GM21529 (cell line): ENCODE results near the gene ZNF683.
"Not testable (repeated sequence)": the region's sequence is repeated elsewhere in the genome, so short reads cannot be mapped to it uniquely, and the experiment has no call there.

Experiments used
- ATAC-seq: cut with Tn5 transposase; IDR thresholded peaks from one replicate; pipeline ENCODE4 v1.9.1; 2021; ENCODE audit not compliant: unreplicated experiment

ZNF683 gene

DNA sequence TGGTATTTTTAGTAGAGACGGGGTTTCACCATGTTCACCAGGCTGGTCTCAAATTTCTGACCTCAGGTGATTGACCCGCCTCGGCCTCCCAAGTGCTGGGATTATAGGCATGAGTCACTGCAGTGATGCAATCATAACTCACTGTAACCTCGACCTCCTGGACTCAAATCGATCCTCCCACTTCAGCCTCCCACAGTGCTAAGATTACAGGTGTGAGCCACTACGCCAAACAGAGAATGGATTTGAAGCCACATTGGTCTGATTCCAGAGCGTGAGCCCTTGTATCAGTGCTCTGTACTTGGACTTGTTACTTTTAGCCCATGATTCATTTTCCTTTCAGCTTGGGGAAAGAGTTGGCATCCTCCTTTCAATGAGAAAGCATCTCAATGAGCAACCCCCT, 14.9 kb upstream of the ZNF683 start:
- no peak for ATAC-seq

DNA sequence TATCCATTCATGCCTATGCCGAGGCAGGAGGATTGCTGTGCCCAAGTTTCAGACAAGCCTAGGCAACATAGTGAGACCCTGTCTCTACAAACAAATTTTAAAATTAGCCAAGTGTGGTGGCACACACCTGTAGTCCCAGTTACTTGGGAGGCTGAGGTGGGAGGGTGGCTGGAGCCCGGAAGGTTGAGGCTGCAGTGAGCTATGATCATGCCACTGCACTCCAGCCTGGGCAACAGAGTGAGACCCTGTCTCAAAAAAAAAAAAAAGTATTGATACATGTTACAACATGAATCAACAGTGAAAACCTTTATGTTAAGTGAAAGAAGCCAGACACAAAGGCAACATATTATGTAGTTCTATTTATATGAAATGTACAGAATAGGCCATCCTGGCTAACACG, 12.5 kb upstream of the ZNF683 start:
- not testable (repeated sequence) for ATAC-seq

DNA sequence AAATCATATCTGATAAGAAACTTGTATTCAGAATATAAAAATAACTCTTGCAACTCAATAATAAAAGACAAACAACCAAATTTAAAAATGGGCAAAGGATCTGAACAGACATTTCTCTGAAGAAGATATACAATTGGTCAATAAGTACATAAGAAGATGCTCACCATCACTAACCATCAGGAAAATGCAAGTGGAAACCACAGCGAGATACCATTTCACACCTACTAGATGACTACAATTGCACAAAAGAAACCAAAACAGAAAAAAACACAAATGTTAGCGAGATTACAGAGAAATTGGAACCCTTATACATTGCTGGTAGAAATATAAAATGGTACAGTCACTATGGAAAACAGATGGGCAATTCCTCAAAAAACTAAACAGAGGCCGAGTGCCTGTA, 11.5 kb upstream of the ZNF683 start:
- no peak for ATAC-seq

DNA sequence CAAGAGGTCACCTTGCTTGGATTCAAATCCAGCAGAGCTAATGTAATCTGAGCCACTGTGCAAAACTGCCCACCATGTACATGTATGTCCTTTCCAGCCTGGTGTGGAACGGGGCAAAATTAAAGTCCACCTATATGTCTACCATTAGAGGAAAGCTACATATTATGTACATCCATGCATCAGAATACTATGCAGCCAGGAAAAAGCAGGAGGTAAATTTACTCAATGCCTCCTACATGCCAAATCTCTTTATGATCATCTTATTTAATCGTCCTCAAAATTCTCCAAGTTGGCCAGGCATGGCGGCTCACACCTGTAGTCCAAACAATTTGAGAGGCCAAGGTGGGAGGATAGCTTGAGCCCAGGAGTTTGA, 6.3 kb upstream of the ZNF683 start:
- no peak for ATAC-seq

DNA sequence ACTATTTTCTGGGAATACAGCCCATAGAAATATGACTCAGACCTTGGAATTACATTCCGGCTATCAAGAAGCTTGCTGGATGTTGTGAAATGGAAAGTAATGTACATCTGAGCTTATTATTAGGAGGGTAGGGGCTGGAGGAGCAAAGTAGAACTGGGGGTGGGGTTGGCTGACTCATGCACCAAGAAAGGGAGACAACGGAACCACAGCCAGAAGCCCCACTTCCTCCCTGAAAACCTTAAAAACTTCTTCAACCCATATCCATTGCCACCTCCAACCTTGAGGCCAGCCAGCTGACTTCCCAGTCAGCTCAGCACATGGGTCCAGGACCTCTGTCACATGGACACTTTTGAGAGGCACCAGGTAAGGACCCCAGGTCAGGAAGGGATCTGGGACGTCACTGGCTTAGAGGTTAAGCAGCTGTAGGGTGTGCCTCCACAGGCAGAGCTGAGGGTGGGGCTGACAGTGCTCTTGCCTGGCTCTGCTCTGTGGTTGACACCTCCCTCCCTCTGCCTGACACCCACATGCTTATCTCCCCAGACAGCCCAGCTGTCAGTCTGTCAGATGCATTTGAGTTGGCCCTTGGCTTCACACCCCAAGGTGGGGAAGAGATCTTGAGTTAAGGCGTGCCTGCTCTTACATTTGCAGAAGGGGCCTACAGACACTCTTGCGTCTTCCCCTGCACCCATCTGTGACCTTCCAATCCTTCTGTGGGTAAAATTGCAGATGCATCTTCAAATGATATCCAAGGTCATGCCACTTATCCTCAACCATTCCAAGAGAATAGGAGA, 5.7 kb upstream of the ZNF683 start:
- ATAC-seq: peak; percentile 45

DNA sequence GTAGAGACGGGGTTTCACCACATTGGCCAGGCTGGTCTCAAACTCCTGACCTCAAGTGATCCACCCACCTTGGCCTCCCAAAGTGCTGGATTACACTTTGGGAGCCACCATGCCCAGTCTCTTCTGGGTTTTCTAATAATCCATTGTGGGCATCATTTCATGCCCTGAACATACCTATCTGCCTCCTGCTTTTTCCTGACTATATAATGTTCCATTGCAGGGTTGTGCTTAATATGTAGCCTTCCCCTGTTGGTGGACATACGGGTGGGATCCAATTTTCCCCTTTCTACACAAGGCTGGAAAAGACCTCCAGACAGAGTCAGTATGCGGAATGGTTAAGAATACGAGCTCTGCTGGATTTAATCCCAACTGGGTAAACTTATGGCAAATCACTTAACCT, 3.5 kb upstream of the ZNF683 start:
- no peak for ATAC-seq

DNA sequence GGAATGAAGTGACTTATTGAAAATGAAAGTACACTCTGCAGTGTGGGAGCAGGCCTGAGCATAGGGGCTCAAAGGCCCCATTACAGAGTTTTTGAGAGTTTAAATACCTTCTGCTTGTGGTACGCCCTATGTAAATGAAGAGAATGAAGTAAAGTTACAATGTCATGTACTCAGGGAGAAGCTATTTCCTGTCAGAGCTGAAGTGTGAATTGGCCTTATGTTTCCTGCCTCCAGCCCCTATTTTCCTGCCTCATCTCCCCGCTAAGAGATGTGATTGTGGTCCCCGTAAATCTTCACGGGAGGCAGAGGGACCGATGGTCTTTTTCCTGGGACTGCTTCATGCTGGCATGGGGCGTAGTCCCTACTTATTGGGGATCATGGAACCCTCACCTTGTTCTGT, 2.5 kb upstream of the ZNF683 start:
- ATAC-seq: no peak

DNA sequence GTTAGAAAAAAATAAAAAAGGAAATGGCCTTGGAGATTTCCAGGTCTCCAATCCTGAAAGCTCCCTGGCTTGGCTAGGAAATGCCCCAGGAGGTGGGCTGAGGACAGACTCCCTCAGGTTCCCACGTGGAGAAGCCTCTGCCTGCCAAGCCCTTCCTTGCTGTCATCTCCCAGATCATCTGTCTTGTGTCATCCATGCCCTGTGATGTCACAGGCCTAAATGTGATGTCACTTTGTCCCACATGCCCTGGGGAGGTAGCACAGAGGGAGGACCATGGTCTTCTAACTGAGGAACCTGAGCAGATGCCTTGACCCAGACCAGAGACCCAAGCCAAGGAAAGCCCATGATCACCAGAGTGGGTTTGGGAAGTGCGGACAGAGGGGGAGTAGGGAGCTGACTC, 1.8 kb upstream of the ZNF683 start:
- ATAC-seq: not testable (repeated sequence)

DNA sequence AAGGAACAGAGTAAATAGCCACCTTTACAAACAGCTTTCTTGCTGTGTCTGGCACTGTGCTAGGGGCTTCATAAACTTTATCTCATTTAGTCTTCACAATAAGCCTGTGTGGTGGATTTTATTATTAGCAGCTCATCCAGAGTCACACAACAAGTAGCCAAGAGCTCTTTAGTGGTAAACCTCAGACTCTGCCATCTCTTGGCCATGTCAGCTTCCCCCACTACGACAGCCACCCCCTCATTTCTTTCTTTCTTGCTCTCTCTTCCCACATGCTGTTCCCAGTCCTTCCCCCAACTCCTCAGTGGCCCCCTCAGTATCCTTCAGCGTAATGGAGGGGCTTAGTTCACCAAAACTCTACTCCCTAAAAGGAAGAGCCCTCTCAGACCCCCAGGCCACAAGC, 1.2 kb upstream of the ZNF683 start:
- ATAC-seq: no peak

DNA sequence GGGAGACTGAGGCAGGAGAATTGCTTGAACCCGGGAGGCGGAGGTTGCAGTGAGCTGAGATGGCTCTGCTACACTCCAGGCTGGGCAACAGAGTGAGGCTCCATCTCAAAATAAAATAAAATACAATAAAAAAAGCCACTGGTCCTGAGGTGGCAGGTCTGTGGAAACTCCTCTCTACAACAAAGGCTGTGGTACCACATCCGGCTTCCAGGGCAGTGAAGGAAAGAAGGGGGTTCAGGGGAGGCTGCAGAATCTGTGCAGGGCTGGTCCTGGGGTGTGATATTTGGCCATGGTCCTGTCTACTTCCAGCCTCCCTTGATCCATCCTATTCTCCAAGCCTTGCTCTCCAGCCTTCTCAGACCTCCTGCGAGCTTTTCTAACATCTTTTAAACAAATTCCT, 731 bp upstream of the ZNF683 start:
- ATAC-seq: no peak

DNA sequence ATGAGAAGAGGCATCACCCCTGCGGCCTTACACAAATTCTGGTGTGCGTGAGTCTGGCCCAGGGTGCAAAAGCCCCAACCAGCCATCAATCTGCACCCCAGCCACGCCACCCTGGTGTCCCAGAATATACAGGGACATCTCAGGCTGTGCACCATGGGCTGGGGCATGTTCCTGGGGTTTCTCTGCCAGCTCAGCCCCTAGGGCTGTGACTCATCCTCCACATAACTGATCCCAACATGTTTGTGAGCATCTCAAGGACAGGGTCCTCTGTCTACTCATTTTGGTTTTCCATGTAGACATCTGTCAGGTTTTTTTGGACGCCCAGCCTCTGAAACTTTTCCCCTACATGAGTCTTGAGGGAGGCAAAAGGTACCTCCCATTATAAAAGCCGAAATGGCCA, 511 bp downstream of the ZNF683 start:
- ATAC-seq: no peak

DNA sequence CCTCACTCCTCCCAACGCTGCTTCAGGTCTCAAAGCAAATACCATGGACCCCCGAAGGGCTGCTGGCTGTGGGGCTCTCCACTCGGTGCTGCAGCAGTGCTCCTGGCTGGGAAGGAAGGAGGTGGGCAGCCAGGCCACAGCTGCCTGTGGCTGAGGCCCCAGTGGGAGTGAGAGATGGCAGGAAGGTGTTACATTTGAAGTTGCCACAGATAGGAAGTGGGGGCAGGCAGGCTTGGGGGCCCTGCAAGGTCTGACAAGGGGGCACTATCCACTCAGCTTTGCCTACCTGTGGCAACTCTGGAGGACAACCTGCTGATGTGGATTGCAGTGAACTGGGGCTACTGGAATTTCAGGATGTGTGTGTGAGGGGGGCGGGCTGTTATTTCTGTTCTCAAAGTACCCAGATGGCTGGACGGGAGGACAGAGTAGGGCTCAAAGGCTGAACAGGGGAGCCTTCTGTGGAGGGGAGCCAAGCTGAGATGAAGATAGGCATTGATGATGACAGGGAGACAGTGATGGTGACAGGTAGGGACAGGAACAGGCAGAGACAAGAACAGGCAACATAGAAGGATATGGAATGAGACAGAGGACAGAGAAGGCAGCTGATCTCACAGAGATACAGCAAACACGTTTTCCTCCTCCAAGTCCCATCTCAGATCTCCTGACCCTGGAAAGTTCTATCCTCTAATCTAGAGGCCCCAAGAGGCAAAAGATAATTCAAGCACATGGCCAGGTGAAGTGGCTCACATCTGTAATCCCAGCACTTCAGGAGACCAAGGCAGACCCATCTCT, 1.8 kb downstream of the ZNF683 start:
- no peak for ATAC-seq

DNA sequence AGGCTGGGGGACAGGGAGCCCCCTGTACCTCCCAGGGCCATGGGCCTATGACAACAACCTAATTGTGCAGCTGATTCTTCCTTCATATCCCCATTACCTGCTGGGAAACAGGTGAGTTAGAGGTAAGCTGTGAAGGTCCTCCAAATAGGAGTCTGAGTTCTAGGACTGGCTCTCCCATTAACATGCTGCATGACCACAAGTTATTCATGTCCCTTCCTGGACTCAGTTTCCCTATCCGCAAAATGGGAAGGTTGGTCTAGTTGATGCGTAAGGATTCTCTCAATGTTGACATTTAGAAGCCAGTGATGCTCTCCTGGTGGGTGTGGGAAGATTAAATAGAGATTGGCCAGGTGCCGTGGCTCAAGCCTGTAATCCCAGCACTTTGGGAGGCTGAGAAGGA, 4.1 kb downstream of the ZNF683 start:
- no peak for ATAC-seq

DNA sequence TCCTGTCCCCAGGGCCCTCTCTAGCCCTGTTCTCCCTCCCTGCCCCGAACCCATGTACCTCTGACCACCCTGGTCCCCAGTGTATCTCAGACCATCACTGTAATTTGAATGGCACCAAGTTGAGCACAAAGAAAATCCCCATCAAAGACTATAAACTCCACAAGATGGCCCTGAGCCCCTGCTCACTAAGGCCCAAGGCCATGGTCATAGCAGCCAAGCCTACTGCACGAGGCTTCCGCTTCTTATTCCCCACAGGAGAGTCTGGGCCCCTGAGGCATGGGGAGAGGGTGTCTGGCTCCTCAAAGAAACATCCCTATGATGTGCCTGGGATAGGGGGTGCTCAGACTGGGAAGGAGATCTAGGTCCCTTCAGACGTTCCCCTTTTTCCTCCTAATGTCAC, 4.5 kb downstream of the ZNF683 start:
- no peak for ATAC-seq

DNA sequence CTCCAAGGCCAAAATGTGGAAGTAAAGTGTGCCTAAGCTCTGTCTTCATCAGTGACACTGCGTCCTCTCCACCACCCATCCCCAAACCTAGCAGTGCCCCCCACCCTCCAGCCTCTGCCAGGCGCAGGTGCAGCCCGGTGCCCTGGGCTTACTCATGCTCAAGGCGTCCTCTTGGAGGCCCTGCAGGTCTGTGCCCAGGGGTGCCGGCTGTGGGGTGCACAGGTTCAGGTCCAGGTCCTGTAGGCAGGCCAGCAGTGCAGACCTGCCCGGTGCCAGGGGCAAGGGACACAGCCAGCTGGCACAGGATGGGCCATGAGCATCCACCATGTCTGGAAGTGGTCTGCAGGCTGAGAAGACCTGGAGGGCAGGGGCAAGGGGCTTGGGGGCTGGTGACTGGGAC, 5.1 kb downstream of the ZNF683 start:
- ATAC-seq: no peak

DNA sequence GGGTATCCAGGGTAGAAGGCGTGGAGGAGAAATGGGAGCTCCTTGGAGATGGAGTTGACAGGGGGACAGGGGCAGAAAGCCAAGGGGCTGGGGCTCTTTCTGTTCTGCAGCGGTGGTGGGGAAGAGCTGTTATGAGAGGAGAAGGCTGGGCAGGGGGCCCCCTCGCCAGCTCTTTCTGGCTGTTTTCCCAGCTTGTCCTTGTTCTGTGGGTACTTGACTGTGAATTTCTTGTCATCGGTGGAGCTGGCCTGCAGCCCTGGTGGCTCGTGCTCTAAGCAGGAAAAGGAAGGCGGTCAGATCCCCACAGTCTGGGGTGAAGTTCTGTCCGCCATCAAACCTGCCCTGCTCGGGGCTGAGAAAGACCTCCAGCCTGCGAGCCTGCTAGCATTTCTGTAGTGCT, 7.6 kb downstream of the ZNF683 start:
- no peak for ATAC-seq

DNA sequence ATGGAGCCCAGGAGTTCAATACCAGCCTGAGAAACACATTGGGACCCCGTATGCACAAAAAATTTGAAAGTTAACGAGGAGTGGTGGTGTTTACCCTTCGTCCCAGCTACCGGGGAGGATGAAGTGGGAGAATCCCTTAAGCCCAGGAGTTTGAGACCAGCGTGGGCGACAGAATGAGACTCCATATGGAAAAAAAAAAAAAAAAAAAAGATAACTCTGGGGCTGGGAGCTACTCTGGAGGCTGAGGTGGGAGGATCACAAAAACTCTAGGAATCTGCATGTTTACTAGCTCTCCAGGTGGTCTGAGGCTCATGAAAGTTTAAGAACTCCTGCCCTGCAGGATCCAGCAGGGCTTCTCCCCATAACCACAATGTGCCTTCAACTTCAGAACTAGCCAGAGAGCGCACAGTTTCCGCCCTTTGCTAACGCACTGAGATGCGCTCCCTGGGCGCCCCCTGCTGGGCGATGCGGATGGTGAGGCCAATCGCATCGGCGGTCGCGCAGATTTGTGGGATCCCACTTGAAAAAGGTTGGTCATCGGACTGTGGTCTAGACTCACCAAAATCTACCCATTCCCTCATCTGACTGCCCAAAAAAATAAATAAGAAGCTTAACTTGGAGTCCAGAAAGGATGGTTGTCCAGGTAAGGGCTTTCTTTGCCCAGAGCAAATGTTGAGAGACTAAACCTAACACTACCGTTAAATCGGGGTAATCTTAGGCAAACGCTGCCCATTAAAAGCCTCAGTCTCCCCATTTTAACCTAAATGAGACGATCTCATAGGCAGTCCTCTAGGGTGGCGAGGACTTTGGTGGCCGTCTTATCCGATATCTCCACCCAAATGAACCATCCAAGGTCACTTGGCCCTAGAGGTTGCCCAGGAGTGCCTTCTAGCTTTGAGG, 8.8 kb downstream of the ZNF683 start:
- ATAC-seq: no peak

DNA sequence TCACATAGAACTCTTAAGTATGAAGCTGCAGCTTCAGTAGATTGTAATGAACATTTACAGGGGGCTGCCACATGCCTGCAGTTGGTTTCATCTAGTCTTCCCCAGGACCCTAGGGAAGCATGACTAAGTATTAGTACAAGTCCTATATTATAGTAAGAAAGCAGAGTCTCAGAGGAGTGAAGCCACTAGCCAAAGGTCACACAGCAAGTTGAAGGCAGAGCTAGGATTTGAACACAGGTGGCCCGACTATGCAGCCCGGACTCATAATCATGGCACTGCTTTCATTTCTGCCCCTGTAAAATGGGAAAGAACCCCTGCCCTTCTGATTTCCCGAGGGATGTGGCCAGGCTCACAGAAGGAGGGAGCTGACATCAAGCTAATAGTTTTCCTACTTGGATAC, 10.2 kb downstream of the ZNF683 start:
- ATAC-seq: no peak

DNA sequence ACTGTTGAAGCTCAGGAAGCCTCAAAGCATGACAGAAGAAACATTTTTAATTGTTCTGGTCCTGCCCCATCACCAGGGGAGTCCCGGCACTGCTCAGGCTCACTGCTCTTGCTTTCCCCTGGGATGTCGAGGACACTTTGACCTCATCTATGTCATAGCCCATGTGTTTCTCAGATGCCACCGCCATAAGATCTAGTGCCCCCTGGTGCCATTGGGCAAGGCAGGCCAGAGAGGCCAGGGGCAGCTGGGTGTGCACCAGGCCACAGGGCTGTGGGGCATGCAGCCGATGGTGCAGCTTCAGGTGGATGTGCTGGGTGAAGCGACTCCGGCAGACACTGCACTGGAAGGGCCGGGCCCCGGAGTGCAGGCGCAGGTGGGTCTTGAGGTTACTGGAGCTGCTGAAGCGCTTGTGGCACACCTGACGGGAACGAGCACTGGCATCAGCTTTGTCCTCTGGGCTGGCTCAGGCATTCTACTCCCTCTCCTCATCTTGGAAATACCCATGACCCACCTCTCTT, 10.9 kb downstream of the ZNF683 start:
- ATAC-seq: no peak

DNA sequence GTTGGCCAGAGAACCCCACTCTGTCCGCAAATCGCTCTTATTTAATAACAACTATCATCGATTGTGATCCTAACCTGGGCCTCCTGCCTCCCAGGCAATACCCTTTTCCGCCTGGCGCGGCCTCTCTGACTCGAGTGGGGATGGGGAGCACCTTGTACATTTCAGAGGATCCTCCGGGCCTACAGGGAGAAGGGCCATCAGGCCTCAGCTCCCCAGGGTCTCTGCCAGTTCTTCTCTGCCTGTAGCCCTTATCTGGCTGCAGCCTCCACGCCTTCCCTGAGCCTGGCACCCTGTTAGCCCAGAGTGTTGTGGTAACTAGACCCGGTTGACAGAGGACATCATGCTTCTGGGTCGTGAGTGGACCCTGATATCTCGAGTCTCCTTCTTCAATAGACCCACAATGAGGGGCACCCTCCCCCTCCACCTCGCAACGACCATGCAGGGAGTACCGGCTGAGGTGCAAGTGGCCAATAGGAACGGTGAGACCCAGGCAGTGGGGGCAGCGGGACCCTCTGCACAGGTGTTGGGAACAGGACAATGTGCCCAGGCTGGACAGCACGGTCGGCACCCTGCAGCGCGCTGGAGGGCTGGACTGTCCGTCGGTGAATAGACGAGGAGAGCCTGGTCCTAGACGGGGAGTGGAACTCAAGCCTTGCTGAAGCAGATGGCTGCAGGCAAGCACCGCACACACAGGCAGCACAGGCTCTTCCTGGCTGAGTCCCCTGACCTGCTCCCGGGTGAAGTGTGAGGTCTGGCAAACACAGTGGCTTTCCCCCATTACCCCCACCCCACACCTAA, 11.5 kb downstream of the ZNF683 start:
- no peak for ATAC-seq
